Dermis microvascular lymphatic vessel endothelial cell (primary cell): ENCODE data around the gene OR2T8. TPM values are rescaled to one million over a fixed set of nuclear protein-coding genes. Genes with fewer than 3 reads are reported as not detected.

Experiments used
- DNase-seq, 2 donors: peaks; one replicate each; pipeline versions ENCODE4 v3.0.0 to v3.0.0-alpha.2; 2010; ENCODE audit warnings: low read depth in 2 of 2
- total RNA-seq: library from RNA; depleted of rRNA; stranded (reverse); fragments of >200 nt; gene quantifications from 2 replicates; pipeline ENCODE4 v1.2.1, GENCODE V29; 2014

OR2T8 gene
- total RNA-seq, 1 donor from 2014 or later, result not detected

DNA sequence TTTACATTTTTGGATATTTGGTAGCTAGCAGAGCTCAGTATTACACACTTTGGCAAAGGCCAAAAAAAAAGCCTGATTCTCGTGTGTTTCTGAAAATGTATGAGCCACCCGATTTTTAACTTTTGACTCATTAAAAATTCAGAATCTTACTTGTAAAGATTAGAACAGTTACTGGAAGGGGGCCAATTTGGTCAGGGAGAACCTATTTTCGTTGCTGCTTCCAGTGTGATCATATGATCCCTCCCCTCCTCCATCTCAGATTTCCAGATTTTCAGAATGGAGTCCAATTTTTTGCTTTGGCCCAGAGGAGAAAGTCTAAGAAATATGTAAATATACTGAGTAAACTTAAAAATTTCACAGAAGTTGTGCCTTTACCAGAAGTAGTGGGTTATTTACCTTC, 41.7 kb downstream of the OR2T8 start:
- no peak for DNase-seq

- DNase-seq, result no peak
Measured at GRCh38 chr1:247962911-247963588, 43.0 kb downstream of the OR2T8 start.

DNA sequence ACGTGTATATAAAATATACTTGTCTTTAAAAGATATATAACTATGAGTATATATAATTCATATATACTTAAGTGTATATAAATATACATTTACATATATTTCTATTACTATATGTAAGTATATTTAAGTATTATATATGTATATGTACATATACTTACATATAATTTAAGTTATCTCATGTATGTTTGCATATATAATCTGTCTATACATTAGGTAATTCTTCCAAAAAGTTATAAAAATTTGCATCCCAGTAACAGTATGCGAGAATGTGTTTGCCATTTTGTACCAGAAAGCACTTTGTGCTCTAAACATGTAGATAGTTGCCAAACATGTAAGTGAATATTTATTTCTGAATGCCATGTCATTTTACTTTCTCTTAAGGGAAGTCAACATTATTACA, 44.9 kb downstream of the OR2T8 start, which contains the start of gene OR2AK2:
TSS of gene OR2AK2 (plus strand) at position 301 of the 400 bp plus-strand sequence. CDS start 144 bp downstream, outside the sequence.
- DNase-seq, result no peak

- no peak for DNase-seq
Measured at GRCh38 chr1:247966532-247967204, 46.6 kb downstream of the OR2T8 start.

Other genes starting within 250 kb of the OR2T8 start
- not detected in 2 replicates for gene OR13G1, start 240.5 kb upstream of the OR2T8 start, total RNA-seq
- not detected in 2 replicates for gene OR6F1, start 203.6 kb upstream of the OR2T8 start, total RNA-seq
- not detected in 2 replicates for gene OR14K1, start 181.6 kb upstream of the OR2T8 start, total RNA-seq
- gene OR14A2, start 172.1 kb upstream of the OR2T8 start, total RNA-seq, result not detected in 2 replicates
- gene OR1C1, start 159.7 kb upstream of the OR2T8 start, total RNA-seq, result not detected in 2 replicates
- not detected in 2 replicates for gene OR14A16, start 96.1 kb upstream of the OR2T8 start, total RNA-seq
- gene OR11L1, start 78.4 kb upstream of the OR2T8 start, total RNA-seq, result not detected in 2 replicates
- gene TRIM58, start 63.1 kb upstream of the OR2T8 start, total RNA-seq, result under 0.01 and 0.25 TPM in 2 replicates
- not detected in 2 replicates for gene OR2W3, start 24.7 kb upstream of the OR2T8 start, total RNA-seq
- gene OR2AJ1, start 4.6 kb downstream of the OR2T8 start, total RNA-seq, result not detected in 2 replicates
- gene OR2L8, start 28.6 kb downstream of the OR2T8 start, total RNA-seq, result not detected in 2 replicates
- gene OR2AK2, start 45.0 kb downstream of the OR2T8 start, total RNA-seq, result not detected in 2 replicates
- not detected in 2 replicates for gene OR2L5, start 93.4 kb downstream of the OR2T8 start, total RNA-seq
- not detected in 2 replicates for gene OR2L2, start 109.8 kb downstream of the OR2T8 start, total RNA-seq
- gene OR2L3, start 126.6 kb downstream of the OR2T8 start, total RNA-seq, result not detected in 2 replicates
- gene OR2L13, start 174.9 kb downstream of the OR2T8 start, total RNA-seq, result not detected in 2 replicates
- gene OR2M5, start 224.9 kb downstream of the OR2T8 start, total RNA-seq, result not detected in 2 replicates